HCT116 (cell line): ENCODE data around the gene BRINP2.

Source experiments
- JUND ChIP-seq: IDR thresholded peaks from 2 replicates; pipeline ENCODE4 v1.6.1; 2012
- RAD21 ChIP-seq: IDR thresholded peaks from 2 replicates; pipeline ENCODE4 v1.6.1; 2012; ENCODE audit warnings: low read depth, mild to moderate bottlenecking
- TF ChIP-seq, protein P1 (sequence below), 3 experiments: fragments of 200-600 bp in 1 of 3; sonication (generic) in 1 of 3; IDR thresholded peaks in 2 of 3; conservative IDR thresholded peaks in 1 of 3; 2 replicates each; pipeline ENCODE4 v1.5.1; 2012 to 2017; ENCODE audit warnings: low read depth in 2 of 3, low read length in 2 of 3, antibody characterized with exemption in 1 of 3, borderline replicate concordance in 1 of 3, control low read depth in 1 of 3, mild to moderate bottlenecking in 1 of 3, mixed read lengths in 1 of 3, mixed run types in 1 of 3, moderate library complexity in 1 of 3; ENCODE audit not compliant: insufficient read depth in 1 of 3
- TF ChIP-seq, protein P2 (sequence below): IDR thresholded peaks from 2 replicates; pipeline ENCODE4 v1.6.1; 2012; ENCODE audit warnings: low read depth

DNA sequence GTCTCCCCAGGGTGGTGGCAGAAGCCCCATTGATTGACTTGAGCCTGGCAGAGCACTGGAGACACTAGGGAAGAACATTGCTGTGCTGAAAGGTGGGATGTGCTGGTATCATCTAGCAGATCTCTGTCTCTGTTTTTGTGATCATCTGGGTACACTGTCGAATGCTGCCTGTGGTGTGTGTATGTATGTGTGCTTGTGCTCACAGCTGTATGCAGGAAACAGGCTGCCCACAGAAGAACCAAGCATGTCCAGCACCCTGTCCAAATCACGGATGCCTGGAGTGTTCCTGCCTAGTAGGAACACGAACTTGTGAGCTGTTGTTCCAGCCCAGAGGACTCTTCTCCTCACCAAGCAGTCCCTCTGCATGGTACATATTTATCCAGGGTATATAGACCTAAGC is 1.5 kb downstream of the BRINP2 start:
- TF ChIP-seq, protein P1, sequence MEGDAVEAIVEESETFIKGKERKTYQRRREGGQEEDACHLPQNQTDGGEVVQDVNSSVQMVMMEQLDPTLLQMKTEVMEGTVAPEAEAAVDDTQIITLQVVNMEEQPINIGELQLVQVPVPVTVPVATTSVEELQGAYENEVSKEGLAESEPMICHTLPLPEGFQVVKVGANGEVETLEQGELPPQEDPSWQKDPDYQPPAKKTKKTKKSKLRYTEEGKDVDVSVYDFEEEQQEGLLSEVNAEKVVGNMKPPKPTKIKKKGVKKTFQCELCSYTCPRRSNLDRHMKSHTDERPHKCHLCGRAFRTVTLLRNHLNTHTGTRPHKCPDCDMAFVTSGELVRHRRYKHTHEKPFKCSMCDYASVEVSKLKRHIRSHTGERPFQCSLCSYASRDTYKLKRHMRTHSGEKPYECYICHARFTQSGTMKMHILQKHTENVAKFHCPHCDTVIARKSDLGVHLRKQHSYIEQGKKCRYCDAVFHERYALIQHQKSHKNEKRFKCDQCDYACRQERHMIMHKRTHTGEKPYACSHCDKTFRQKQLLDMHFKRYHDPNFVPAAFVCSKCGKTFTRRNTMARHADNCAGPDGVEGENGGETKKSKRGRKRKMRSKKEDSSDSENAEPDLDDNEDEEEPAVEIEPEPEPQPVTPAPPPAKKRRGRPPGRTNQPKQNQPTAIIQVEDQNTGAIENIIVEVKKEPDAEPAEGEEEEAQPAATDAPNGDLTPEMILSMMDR (IDR thresholded peaks at IDR 0.05 in 2 of 3, conservative IDR thresholded peaks at IDR 0.05 in 1 of 3; ENCODE audit: borderline replicate concordance in 1 of 3, insufficient read depth in 1 of 3, low read depth in 2 of 3, low read length in 2 of 3): no peak
- TF ChIP-seq, protein P2, sequence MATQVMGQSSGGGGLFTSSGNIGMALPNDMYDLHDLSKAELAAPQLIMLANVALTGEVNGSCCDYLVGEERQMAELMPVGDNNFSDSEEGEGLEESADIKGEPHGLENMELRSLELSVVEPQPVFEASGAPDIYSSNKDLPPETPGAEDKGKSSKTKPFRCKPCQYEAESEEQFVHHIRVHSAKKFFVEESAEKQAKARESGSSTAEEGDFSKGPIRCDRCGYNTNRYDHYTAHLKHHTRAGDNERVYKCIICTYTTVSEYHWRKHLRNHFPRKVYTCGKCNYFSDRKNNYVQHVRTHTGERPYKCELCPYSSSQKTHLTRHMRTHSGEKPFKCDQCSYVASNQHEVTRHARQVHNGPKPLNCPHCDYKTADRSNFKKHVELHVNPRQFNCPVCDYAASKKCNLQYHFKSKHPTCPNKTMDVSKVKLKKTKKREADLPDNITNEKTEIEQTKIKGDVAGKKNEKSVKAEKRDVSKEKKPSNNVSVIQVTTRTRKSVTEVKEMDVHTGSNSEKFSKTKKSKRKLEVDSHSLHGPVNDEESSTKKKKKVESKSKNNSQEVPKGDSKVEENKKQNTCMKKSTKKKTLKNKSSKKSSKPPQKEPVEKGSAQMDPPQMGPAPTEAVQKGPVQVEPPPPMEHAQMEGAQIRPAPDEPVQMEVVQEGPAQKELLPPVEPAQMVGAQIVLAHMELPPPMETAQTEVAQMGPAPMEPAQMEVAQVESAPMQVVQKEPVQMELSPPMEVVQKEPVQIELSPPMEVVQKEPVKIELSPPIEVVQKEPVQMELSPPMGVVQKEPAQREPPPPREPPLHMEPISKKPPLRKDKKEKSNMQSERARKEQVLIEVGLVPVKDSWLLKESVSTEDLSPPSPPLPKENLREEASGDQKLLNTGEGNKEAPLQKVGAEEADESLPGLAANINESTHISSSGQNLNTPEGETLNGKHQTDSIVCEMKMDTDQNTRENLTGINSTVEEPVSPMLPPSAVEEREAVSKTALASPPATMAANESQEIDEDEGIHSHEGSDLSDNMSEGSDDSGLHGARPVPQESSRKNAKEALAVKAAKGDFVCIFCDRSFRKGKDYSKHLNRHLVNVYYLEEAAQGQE: no peak
- TF ChIP-seq RAD21 (no peak), JUND (no peak)
